HG02943 (cell line): ENCODE measurements around the gene DNM3.
A peak's percentile ranks its signal among the peaks of the same experiment; 100 is the strongest.

Source experiments
- ATAC-seq: cut with Tn5 transposase; IDR thresholded peaks from one replicate; pipeline ENCODE4 v1.9.1; 2021; ENCODE audit warnings: mild to moderate bottlenecking, low read depth, moderate library complexity; ENCODE audit not compliant: unreplicated experiment

DNM3 gene

DNA sequence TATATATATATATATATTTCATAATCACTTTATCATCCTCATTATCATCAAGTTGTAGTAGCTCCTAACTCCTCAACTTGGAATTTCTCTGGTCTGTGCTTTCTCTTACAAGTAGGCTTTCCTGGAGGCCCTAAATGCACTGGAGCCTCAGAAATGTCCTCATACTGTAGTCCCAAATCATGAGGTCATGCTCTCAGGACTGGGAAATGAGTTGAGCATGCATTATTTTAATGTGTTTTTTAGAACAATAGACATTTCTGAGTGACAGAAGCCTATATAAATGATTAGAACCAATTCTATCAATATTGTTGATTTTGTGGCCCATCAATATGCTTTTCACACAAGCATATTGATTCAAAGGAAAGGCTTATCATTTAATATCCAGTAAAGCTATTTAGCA is 536.3 kb downstream of the DNM3 start:
- no peak for ATAC-seq

DNA sequence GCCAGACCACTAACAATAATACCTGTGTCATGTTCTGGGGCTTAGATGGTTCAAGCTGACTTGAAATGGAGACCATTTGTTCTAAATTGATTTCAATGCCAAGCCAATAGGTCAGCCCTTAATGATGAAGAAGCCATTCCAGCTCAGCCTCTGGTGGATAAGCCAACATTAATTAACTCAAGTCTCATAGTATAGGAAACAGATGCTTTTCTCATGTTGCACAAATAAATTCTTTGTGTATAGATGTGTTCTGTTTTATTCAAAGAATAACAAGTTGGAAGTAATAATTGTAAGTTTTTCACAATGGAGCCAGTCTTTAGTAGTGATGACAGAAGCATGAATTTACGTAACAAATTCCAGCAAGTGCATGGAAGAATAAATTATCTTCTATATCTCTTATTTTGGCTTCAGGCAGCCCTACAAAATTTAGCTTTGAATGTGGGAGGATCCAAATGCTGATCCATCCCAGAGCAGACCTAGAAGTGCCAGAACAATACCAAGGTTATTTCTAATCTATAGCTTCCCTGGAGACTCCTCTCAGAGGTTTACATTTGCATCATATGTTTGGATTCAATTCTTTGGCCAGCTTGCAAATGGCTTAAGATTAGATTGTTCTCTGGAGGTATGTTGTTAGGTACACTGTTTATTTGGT is 536.9 kb downstream of the DNM3 start:
- no peak for ATAC-seq

DNA sequence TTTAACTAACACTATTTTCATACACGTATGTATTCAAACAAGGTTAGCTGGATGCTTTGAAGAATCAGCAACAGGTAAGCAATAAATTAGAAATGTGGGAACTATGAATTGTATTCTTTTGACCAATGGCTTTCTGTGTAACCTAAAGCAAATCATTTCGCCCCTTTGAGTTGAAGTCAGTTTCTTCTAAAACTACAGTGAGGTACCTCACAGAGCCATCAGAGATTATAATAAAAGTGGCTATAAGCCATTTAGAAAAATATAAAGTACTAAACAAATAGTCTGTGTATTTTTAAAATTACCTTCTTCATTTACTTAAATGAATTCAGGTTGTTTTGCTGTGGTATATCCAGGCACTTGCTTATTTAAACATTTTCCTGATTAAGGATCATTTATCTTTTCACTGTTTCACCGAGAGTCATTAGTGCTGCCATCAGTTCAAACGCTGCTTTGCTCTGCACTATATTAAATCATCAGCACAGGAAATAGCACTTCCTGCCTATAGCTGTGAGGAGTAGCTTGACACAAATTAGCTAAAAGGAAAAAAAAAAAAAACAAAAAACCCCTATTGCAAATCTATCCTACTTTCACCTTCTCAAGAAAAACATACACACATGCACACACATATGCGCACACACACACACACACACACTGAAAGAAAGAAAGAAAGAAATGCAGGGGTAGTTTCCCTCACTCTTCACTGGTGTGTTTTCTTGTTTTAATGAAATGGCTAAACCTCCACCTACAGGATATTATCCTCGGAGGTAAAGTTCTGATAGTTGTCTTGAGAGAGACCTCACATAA is 539.3 kb downstream of the DNM3 start:
- ATAC-seq: peak; percentile 84

DNA sequence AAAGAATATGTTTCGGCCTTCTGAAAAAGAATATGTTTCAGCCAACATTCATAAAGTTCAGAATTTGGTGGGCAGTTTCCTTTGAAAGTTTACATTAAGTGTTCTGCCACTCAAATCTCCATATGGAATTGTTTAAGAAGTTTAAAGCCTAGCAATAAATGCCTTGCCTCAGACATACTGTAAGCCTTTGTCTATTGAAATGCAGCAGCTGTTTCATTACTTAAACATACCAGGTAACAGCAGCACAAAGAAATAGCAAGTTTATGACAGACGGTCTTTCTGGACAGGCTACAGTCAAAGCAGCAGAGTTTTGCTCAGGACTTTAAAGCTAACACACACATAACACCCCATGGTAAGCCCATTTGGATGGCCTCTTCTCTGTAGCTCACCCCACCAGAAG is 540.6 kb downstream of the DNM3 start:
- ATAC-seq: no peak

DNA sequence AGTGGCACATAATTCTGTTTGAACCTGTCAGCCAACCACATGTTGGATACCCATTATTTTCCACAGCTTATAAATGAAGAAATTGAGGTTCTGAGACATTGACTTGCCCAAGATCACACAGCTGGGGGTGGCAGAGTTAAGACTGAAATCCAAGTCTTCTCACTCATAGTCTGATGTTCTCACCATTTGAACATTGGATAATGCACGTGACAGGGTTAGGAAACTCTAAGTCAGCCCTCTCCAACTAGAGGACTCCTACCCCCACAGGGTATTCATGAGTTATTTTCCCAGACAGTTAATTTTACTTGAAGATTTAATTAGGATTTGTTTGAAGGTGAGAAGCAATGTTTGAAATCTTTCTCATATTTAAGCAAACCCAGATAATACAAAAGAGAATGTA is 541.1 kb downstream of the DNM3 start:
- ATAC-seq: no peak

DNA sequence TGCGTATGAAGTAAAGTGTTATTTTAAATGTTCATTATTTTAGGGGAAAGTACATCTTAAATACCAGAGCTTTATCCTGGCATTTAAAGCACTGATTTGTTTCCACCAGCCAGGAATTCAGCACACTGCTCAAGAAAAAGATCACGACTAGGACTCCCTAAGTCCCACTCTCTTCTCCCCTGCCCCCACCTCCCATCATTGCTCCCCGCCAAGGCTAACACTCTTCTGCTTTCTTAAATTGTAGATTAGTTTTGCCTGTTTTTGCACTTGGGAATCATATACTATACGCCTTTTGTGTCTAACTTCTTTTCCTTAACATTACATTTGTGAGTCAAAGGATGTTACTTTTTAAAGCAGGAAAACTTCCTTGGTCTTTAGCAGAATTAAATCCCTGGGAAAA is 541.7 kb downstream of the DNM3 start:
- ATAC-seq: no peak

DNA sequence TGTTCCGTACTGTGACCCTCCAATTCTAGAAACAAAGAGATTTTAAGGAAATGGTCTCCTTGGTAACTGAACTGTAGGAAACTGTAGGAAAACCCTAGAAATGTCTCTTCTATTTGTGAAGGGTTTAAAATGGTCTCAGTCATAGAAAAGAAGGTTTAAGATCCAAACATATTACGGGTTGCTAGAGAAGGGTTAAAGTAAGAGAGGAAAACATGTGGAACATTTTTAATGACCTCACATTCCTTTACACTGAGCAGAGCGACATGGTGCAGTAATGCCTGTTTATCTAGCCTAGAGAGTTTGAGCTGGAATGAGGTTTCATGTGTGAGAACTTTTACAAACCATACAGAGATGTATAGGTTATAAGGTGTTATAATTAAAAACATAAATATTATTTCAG is 542.2 kb downstream of the DNM3 start:
- ATAC-seq: no peak

DNA sequence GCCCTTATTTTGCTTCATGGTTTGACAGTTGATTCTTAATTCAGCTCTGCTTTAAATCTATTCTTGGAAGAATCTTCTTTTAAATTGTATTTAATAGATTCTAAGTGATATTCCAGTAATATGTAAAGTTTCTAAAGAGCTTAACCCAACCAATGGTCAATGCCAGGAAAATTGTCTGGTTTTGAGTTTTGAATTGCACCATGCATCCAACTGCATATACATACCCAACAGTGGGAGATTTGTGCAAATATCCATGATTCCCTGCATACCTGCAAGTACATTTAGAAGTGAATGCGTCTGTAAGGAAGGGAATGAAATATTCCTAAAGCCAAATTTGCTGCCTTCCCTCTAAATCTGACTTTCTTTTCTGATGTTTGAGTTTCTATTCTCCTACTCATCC is 543.4 kb downstream of the DNM3 start:
- ATAC-seq: no peak

DNA sequence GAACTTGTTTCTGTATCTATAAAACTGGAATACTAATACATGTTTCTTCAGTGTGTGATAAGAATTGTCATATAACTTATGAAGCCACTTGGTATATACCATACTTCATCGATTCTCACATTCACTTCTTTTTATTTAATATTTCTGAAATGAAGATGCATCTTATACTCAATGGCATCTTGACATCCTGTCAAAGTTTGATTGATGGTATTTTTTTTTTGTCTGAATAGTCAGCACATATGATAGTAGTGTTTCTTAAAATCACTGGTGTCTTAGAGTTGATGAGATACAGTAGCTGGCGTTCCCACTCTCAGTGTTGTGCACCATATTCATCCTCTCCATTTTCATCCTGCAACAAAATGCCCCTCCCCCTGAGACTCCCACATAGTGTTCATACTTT is 544.7 kb downstream of the DNM3 start:
- no peak for ATAC-seq

DNA sequence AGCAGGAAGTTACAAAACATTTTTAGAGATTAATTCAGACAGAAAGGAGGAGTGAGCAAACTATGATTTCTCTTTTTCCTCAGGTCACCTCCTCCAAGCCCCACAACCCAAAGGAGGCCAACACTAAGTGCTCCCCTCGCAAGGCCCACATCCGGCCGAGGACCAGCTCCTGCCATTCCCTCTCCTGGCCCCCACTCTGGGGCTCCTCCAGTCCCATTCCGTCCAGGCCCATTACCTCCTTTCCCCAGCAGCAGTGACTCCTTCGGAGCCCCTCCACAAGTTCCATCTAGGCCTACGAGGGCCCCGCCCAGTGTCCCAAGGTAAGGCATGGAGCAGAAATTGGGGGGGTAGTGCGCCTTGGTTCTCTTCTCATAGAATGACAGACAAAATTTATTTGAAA is 547.2 kb downstream of the DNM3 start:
- no peak for ATAC-seq

DNA sequence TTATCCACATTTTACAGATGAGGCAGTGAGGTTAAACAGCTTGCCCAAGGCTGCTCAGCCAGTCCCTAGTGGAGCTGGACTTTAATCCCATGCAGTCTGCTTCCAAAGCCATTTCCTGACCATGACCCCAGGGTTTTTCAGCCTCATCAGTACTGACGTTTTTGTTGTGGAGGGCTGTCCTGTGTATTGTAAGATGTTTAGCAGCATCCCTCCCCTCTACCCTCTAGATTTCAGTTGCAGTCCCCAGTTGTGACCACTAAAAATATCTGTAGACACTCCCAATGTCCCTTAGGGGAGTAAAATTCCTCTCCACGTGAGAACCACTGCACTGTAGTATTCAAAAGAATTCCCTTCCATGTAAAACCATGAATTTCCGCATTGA is 549.0 kb downstream of the DNM3 start:
- peak; percentile 7 for ATAC-seq

DNA sequence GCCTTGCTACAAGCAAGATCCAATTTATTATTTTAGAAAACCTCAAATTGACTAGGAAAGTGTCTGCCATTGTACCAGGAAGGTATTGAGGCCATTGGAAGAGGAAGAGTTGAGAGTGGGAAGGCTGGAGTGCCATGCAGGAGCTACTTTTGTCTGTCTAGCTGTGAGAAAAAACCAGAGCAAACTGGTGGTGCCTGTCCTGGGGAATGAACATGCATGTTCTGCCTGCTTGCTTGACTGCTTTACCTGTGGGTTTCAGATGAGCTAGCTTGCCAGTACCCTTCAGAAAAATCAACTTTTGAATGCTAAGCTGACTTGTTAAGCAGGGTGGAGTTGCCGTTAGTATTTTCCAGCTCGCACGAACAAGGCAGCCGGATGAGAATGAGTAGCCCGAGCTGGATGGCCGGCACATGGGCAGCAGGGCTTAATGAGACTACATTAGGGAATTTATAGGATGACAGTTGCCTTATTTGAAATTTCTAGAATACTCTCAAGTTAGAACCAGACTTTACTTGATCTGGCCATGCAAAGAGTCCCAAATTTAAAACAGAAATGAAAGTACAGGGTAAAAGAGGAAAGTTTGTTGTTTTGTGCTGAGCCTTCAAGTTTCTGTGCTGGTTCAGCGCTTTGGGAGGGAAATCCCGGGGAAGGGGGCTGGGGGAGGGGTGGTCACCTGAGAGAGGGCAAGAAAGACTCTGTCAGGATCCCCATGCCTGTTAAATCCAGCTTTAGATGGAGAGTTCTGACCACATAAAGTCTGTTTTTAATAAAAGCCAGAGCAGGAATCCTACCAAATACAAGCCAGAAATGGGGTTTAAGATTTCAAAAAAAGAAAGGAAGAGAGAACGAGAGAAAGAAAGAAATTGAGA is 549.6 kb downstream of the DNM3 start:
- ATAC-seq: peak; percentile 44

DNA sequence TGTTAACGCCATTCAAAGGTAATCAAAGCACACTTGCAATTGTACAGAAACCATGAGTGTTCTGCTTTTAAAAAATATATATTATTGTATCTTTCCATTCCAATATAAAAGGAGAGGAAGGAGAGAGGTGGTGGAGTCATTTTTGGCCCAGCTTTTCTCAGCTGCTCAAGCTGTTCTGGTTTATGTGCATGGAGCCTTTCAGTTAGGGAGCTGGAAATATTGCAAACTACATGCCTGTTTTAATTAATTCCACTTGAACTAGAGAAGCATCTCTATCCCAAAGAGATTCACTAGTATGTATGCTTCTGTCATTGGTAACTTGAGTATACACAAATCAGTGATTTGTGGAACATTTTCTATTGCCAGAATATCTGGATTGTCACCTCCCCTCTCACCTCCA is 550.7 kb downstream of the DNM3 start:
- no peak for ATAC-seq

DNA sequence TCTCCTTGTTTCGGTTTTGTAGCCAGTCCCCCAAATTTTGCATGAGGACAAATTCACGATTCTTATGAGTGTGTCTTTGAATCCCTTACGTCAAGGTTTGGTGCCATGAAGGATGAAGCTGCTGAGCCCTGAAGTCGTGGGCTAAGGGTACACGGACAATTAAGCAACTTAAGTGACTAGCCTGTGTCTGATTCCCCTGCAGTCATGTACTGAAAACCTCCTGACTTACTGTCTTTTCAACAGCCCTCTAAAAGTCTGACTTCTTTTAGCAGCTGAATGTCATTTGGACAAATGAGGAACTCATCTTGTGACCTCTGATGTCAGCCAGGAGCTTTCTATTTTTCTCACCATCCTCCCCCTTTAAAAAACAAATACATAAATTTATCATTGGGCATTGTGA is 552.1 kb downstream of the DNM3 start:
- no peak for ATAC-seq

DNA sequence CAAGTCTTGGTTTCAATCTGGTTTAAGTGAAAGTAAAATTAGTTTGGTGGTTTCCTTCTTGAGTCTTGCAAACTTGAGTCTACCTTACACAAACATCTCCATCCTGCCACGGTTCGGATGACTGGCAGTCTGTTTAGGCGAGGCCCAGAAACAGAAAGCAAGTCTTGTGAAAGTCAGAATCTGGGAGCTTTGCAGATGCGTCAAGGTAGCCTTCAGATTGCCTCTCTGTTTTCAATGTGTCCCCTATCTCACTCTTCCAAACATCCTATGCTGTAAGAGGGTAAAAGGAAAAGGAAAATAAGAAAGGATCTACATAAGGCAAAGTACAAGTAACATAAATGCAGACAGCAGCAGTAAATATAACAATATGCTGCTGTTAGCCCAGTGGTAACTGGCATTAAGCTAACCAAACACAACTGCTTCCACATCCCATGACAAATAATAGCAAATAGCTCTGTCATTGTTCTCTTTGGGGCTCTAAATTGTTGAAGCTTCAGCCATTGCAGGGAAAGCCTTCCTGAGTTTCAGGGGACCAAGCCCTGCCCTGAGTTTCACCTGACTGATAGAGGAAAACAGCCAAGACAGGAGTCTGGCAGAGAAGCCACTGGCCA is 552.9 kb downstream of the DNM3 start:
- peak; percentile 77 for ATAC-seq

DNA sequence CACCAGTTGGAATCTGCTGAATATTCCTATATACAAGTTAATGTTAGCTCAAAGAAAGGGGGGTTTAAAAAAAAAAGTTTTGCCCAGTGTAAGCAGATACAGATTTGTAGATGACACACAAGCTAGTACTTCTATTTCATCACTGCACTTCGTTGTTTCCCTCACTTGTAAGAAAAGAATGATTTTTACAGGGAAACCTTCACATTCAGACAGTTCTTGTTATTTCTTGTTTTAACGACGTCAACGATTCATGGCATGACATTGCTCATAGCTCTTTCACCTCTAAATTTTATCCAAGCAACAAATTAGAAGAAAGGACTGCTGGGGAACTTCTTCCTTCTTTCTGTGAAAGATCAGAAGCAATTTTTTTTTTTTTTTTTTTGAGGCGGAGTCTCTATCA is 553.5 kb downstream of the DNM3 start:
- ATAC-seq: no peak

DNA sequence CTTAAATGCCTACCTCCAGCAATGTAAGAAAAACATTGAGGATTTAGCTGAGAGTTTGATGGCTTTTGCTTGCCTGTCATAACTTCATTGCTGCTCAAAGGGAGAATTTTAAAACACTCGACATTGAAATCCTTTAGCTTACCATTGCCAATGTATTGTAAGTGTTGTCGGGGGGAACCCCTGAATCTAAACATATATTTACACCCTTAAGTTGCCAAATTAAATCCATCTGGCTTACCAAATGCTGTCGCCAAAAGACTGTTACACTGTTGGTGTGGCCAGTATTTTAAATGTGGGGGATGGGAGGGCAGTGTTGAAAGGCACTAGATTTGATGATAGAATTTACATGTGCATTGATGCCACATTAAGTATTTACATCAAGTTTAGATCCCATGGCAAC is 554.3 kb downstream of the DNM3 start:
- no peak for ATAC-seq

DNA sequence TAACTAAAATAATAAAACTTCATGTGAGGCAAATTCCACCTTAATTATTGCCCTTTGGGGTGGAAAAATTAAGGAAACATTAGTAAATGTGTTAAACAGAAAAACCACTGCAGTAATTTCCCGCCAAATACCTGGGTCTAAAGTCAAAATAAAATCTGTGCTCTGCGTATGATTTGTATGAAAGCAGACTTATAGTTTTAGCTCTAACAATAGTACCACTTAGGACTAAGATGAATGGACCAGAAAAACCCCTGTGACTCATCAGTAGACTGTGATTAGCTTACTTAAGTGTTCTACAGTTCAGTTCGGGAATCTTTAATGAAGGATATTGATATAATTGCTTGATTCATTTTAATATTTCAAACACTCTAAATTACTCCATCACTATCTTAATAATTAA is 555.9 kb downstream of the DNM3 start:
- no peak for ATAC-seq

DNA sequence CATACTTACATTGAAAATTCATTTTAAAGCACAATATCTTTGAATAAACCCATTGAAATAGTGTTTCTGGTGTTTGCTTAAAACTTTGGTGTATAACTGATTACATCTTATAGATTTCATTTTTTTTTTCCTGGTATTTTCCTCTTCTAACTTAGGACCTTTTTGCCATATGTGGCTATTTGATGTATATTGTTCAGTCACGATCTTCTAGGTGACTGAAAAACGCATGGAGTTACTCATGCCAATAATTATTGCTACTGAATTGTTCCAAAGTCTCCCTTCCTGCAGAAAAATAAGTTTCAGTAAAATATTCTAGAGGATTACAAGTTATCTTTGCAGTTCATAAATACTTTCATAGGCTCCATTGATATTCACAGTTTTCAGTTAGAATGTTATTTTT is 556.3 kb downstream of the DNM3 start:
- ATAC-seq: no peak

DNA sequence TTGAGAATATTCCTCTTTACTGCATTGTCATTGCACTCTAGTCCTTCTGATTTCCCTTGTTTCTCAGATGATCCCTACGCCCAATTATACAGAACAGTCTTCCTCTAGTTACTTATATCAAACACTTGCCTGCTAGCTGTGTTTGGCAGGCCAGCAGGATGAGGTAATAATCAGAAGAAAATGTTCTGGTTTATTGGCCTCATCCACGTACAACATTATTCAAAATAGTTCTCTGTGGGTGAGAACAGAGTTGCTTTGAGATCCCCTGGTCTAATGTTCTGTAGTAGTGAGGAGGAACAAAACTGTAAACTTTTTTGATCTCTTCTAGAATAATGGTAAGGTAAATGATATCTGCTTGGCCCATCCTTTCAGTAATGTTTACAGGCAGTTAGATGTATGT is 556.9 kb downstream of the DNM3 start:
- ATAC-seq: no peak
